Retinal pigment epithelial cell (primary cell): Measurements from ENCODE around the gene R3HDM2.

Experiments
- DNase-seq: peaks from one replicate; pipeline ENCODE4 v3.0.0-alpha.2; 2010; ENCODE audit warnings: low read depth
- H3K4me3 ChIP-seq: 2 replicates; pipeline ENCODE4 v1.5.1; 2011; ENCODE audit warnings: mild to moderate bottlenecking, low read length, control low read depth, moderate library complexity
- CTCF ChIP-seq: conservative IDR thresholded peaks from 2 replicates; pipeline ENCODE4 v1.5.1; 2011; ENCODE audit warnings: low read depth, low read length, control low read depth, inconsistent platforms

The R3HDM2 gene

GRCh38 chr12:57211791-57212700 is 218.8 kb downstream of the R3HDM2 start:
- no peak for TF ChIP-seq CTCF
- H3K4me3 ChIP-seq: no peak overlapping the region
- no peak for DNase-seq

- no peak for TF ChIP-seq CTCF
- no peak for DNase-seq
- H3K4me3 ChIP-seq: no peak overlapping the region
Observed at GRCh38 chr12:57210926-57211692, 219.7 kb downstream of the R3HDM2 start.

- no peak for TF ChIP-seq CTCF
- no peak overlapping the region for H3K4me3 ChIP-seq
- no peak for DNase-seq
Observed at GRCh38 chr12:57210461-57210860, 220.4 kb downstream of the R3HDM2 start.

- H3K4me3 ChIP-seq: no peak overlapping the region
- no peak for DNase-seq
- no peak for TF ChIP-seq CTCF
Observed at GRCh38 chr12:57209916-57210315, 220.9 kb downstream of the R3HDM2 start.

GRCh38 chr12:57208631-57209282 is 222.1 kb downstream of the R3HDM2 start:
- DNase-seq: no peak
- H3K4me3 ChIP-seq: no peak overlapping the region
- TF ChIP-seq CTCF: no peak

- no peak for TF ChIP-seq CTCF
- no peak for DNase-seq
- H3K4me3 ChIP-seq: no peak overlapping the region
Observed at GRCh38 chr12:57207731-57208630, 222.9 kb downstream of the R3HDM2 start.
